ENCODE data around the gene DEDD.
A peak's percentile ranks its signal among the peaks of the same experiment; 100 is the strongest.

Gene DEDD

DNA sequence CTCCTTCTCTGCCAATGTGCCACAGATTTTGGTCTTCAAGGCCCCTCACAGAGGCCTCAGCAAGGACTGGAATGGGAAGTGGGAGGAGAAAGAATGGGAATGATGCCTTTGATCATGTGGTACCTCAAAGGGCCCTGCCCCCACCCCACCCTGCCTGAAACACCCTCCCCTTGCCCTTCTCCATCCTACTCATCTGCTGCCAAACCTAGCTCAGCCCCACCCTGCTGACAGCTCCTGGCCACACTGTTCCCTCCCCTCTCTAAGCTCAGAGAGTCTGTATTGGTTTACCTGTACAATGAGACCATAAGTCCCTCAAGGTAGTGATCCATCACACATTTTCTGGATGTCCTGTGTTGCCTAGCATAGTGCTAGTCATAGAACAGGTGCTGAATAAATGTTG, 56.1 kb downstream of the DEDD start:
- H3K4me3 ChIP-seq (ENCODE audit: low read length): no peak overlapping the region
- no peak for DNase-seq (ENCODE audit: low read depth)
- TF ChIP-seq, protein P1, sequence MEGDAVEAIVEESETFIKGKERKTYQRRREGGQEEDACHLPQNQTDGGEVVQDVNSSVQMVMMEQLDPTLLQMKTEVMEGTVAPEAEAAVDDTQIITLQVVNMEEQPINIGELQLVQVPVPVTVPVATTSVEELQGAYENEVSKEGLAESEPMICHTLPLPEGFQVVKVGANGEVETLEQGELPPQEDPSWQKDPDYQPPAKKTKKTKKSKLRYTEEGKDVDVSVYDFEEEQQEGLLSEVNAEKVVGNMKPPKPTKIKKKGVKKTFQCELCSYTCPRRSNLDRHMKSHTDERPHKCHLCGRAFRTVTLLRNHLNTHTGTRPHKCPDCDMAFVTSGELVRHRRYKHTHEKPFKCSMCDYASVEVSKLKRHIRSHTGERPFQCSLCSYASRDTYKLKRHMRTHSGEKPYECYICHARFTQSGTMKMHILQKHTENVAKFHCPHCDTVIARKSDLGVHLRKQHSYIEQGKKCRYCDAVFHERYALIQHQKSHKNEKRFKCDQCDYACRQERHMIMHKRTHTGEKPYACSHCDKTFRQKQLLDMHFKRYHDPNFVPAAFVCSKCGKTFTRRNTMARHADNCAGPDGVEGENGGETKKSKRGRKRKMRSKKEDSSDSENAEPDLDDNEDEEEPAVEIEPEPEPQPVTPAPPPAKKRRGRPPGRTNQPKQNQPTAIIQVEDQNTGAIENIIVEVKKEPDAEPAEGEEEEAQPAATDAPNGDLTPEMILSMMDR (conservative IDR thresholded peaks at IDR 0.05; ENCODE audit: low read length): no peak

DNA sequence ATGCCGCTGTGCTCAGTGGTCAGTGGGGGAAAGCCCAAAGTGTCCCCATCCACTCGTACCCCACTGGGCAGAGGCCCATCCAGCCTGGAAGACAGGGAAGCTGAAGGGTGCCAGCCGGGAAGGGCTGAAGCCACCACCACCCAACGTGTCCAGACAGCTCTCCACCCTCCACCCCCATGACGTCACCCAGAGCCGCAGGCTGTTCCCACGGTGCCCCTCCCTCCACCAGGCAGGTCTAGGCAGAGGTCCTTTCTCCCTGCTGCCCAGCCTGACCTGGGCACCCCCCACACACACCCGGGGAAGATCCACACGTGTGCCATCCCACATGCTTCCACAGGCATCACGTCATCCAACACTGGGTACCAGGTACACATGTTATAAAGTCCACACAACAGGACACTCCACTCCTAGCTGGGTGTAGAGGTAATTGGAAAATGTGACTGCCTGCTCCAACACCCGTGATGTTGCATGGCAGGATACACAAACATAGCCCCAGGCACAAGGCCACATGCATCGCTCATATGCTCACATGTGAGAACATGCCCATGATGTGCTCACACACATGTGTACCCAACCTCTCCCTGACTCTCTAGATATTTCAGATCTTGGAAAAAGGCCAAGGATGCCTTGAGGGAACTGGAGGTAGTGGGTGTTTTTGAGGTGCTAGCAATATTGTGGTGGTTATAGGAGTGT, 57.6 kb downstream of the DEDD start:
- DNase-seq (ENCODE audit: low read depth): no peak
- H3K4me3 ChIP-seq (ENCODE audit: low read length): no peak overlapping the region
- TF ChIP-seq, protein P1 (conservative IDR thresholded peaks at IDR 0.05; ENCODE audit: low read length): no peak

DNA sequence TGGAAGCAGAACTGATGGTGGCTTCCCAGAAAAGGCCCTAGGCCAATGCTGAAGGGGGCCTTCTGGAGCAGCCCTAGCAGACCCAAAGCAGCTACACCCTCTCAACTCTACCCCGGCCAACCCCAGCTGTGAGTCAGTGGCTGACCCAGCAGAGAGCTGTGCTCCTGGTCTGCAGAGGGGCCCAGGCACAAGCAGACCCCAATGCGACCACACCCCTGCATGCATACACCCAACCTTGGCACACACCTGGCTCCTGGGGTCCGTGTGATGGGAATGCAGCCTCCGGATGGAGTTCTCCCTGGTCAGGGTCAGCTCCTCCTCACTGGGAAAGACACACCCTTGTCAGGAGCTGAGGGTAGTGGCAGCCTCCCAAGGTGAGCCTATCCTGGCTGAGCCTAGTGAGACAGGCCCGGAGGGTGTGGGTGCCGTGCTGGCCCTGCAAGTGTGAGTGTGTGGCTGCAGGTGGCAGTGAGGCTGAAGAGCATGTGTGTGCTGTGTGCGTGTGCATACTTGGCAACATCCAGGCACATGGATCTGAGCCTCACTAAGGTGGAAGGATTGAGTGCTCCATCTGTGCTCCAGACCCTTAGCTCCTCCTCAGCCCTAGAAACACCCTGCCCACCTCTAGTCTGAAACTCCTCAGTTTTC, 58.9 kb downstream of the DEDD start:
- TF ChIP-seq, protein P1 (conservative IDR thresholded peaks at IDR 0.05; ENCODE audit: low read length): no peak
- DNase-seq (ENCODE audit: low read depth): no peak
- no peak overlapping the region for H3K4me3 ChIP-seq (ENCODE audit: low read length)

DNA sequence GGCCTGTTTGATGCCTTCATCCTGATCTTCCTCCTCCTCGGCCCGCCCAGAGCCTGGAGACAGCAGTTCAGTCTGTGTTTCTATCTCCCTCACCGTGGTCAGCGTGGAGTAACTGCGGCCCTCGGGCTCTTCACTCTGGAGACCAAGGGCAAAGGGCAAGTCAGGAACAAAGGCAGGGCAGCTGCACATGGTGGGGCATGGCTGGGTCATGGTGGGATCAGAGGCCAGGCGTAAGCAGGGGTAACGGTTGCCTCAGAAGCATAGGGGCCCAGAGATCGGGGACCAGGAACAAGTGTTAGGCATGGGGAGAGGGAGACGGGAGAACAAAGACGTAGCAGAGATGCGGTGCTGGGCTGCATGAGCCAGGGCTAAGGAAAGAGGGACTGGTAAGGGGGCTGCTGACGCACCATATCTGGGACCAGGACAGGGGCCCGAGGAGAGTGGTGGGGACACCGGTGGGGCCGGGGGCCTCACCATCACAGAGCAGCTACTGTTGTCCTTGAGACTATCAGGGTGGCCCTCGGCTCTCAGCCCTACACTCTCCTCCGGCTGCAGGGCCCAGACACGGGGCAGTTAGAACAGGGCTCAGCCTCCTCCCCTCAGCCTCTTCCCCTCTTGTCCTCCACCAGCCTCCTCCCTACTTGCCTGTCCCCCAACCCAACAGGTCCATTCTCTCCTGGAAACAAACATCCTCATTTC, 59.6 kb downstream of the DEDD start:
- no peak overlapping the region for H3K4me3 ChIP-seq (ENCODE audit: low read length)
- no peak for DNase-seq (ENCODE audit: low read depth)
- TF ChIP-seq, protein P1 (conservative IDR thresholded peaks at IDR 0.05; ENCODE audit: low read length): no peak

DNA sequence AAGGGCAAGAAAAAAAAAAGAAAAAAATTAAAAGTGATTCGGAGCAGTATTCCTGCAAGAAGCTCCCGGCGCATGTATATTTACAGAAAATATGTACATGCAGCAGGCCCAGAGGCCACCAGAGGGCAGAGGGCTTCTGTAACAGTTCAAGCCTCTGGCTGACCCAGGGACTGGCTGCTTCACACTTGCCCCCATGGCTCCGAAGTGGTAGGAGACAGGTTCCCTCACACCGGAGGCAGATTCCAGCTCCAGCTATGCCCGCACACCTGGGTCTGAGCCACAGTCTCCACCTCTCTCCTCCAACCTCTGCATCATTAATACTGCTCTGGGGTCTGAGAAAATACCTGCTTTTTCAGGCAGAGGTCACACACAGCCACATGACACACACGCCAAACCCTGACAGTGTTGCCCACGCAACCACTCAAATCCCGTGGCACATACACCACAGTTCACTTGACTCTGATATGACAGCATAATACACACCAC, 60.5 kb downstream of the DEDD start:
- DNase-seq (ENCODE audit: low read depth): peak; percentile 72

More for the DNA sequence above, 60.5 kb downstream of the DEDD start:
- TF ChIP-seq, protein P1 (conservative IDR thresholded peaks at IDR 0.05; ENCODE audit: low read length): peak; percentile 76
- H3K4me3 ChIP-seq (ENCODE audit: low read length): no peak overlapping the region
